ENCODE data around the gene ACP4. TPM values are rescaled to one million over a fixed set of nuclear protein-coding genes. Genes with fewer than 3 reads are reported as not detected.

ACP4 gene
- total RNA-seq, 2 donors from 2014 or later: not detected

DNA sequence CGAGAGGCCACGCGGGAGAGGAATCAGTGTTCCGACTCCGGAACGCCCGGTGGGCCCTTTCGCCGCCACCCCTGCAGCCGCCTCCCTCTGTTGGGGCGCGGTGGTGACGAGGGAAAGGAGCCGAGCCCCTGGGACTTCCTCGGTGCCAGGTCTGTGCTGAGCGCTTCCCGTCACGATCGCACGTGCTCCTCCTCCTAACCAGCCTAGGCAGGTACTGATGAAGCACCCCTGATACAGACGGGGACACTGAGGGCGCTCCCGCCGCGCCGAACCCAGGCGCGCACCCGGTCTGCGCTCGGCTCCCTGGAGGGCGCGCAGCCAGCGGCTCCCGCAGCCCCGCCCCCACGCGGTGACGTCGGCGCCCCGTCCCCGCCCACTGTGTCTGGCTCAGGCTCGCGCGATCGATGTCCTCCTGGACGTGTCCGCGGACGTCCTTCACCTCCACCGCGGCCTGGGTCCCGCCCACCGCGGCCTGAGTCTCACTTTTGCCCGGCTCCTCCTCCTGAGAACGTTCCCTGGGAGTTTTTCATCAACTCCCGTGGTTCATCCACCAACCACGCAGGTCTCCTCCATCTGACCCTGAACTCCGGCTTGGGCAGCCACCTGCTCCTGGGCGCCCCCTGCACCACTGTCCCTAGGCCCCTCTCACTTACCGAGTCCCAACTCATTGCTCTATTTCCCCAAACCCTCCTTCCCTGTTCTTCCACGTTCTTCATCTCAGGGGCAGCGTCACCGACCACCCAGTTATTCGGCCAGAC is 45.7 kb downstream of the ACP4 start:
- peak overlapping the region; percentile 80 for H3K4me3 ChIP-seq (ENCODE audit: low read length)
- WGBS, 2 experiments (ENCODE audit: insufficient coverage in 1 of 2, insufficient read length in 1 of 2): 8 to 9% methylated on average over 23 to 67 of the region's 67 CpGs
- no peaks in the 10 kb centered on the region for H3K9me3 Mint-ChIP-seq
- no peaks in the 10 kb centered on the region for H3K9me3 ChIP-seq (ENCODE audit: control insufficient read depth, low read length)
- H3K27ac ChIP-seq (ENCODE audit: low read depth, low read length): no peak overlapping the region
- peak overlapping the region; percentile 34 for H3K9ac ChIP-seq (ENCODE audit: extremely low read depth, low read length, poor library complexity, severe bottlenecking)
- no peaks in the 10 kb centered on the region for H3K36me3 ChIP-seq (ENCODE audit: control insufficient read depth, insufficient read depth, low read length)
- peak overlapping the region; percentile 72 for H3K4me3 Mint-ChIP-seq
- peaks cover 2% of the 10 kb centered on the region for H3K4me1 Mint-ChIP-seq
- DNase-seq: peak; percentile 91
- H3K27ac Mint-ChIP-seq: peak overlapping the region; percentile 78
- H3K27me3 Mint-ChIP-seq (ENCODE audit: insufficient read depth): peaks cover 73% of the 10 kb centered on the region
- TF ChIP-seq, protein P1, sequence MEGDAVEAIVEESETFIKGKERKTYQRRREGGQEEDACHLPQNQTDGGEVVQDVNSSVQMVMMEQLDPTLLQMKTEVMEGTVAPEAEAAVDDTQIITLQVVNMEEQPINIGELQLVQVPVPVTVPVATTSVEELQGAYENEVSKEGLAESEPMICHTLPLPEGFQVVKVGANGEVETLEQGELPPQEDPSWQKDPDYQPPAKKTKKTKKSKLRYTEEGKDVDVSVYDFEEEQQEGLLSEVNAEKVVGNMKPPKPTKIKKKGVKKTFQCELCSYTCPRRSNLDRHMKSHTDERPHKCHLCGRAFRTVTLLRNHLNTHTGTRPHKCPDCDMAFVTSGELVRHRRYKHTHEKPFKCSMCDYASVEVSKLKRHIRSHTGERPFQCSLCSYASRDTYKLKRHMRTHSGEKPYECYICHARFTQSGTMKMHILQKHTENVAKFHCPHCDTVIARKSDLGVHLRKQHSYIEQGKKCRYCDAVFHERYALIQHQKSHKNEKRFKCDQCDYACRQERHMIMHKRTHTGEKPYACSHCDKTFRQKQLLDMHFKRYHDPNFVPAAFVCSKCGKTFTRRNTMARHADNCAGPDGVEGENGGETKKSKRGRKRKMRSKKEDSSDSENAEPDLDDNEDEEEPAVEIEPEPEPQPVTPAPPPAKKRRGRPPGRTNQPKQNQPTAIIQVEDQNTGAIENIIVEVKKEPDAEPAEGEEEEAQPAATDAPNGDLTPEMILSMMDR (conservative IDR thresholded peaks at IDR 0.05): peak; percentile 36
- peaks cover 26% of the 10 kb centered on the region for H3K27me3 ChIP-seq (ENCODE audit: control insufficient read depth, insufficient read depth, low read length, poor library complexity, severe bottlenecking)
- no peaks in the 10 kb centered on the region for H3K4me1 ChIP-seq (ENCODE audit: control insufficient read depth, insufficient read depth, low read length)
- H3K36me3 Mint-ChIP-seq (ENCODE audit: low read depth): no peaks in the 10 kb centered on the region

DNA sequence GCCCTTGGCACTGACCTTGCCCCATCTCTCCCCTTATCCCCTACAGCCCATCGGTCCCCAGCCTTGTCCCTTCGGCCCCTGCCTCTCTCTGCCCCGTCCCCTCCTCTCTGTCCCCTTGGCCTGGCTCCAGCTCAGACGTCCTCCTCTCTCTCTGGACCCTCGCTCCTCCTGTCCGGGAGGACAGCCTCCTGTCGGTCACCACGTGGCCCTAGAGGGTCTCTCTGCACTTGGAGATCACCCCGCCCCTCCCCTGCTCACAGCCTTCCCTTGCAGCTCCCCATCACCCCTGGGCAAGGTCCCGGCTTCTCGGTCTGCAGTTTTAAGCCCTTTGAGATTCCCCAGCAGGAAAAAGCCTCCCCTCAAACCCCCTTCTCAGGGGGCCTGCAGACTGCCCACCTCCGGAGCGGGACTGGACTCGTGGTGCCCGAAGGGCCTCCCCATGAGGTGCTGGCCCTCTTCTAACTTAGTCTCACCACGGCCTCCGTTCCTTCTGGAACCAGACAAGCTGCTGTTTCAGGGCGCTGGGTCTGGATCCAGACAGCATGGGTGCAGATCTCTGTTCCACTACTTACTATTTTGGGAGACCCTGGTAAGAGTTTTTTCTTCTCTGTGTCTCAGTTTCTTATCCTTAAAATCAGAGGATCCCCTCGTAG is 46.5 kb downstream of the ACP4 start:
- WGBS, 2 experiments (ENCODE audit: insufficient coverage in 1 of 2, insufficient read length in 1 of 2): 75 to 91% methylated on average over 6 to 19 of the region's 19 CpGs
- peak; percentile 63 for DNase-seq

DNA sequence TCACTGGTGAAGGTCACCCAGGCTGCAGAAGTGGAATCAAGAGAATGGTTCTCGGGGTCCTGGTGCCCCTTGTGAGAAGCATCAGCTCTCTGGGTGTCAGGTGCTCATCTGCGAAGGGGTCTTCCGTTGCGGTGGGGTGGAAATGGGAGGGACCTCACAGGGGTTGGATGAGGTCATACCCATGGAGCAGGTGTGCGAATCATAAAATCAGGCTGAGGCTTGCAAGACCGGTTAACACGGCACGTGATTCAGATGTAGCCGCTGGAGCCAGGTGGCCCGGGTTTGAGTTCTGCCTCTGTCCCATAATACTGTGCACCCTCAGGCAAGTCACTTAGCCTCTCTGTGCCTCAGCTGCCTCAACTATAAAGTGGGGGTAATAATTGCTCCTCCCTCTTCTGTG is 47.1 kb downstream of the ACP4 start:
- peaks cover 75% of the 10 kb centered on the region for H3K27me3 Mint-ChIP-seq (ENCODE audit: insufficient read depth)
- TF ChIP-seq, protein P1 (conservative IDR thresholded peaks at IDR 0.05): no peak
- Histone ChIP-seq H3K9me3 (ENCODE audit: control insufficient read depth, low read length) (no peaks in the 10 kb centered on the region), H3K36me3 (ENCODE audit: control insufficient read depth, insufficient read depth, low read length) (no peaks in the 10 kb centered on the region), H3K4me1 (ENCODE audit: control insufficient read depth, insufficient read depth, low read length) (no peaks in the 10 kb centered on the region), H3K27ac (ENCODE audit: low read depth, low read length) (no peak overlapping the region), H3K4me3 (ENCODE audit: low read length) (no peak overlapping the region), H3K27me3 (ENCODE audit: control insufficient read depth, insufficient read depth, low read length, poor library complexity, severe bottlenecking) (peaks cover 39% of the 10 kb centered on the region), H3K9ac (ENCODE audit: extremely low read depth, low read length, poor library complexity, severe bottlenecking) (no peak overlapping the region)
- no peak overlapping the region for H3K27ac Mint-ChIP-seq
- no peaks in the 10 kb centered on the region for H3K9me3 Mint-ChIP-seq
- no peaks in the 10 kb centered on the region for H3K36me3 Mint-ChIP-seq (ENCODE audit: low read depth)
- WGBS, 2 experiments (ENCODE audit: insufficient coverage in 1 of 2, insufficient read length in 1 of 2): 88 to 90% methylated on average over 6 to 10 of the region's 10 CpGs
- peaks cover 2% of the 10 kb centered on the region for H3K4me1 Mint-ChIP-seq
- DNase-seq: no peak
- no peak overlapping the region for H3K4me3 Mint-ChIP-seq

More for the DNA sequence above, 46.5 kb downstream of the ACP4 start:
- no peaks in the 10 kb centered on the region for H3K9me3 ChIP-seq (ENCODE audit: control insufficient read depth, low read length)
- no peaks in the 10 kb centered on the region for H3K9me3 Mint-ChIP-seq
- H3K36me3 Mint-ChIP-seq (ENCODE audit: low read depth): no peaks in the 10 kb centered on the region
- H3K4me1 Mint-ChIP-seq: peaks cover 2% of the 10 kb centered on the region
- peak overlapping the region; percentile 80 for H3K4me3 ChIP-seq (ENCODE audit: low read length)
- no peaks in the 10 kb centered on the region for H3K4me1 ChIP-seq (ENCODE audit: control insufficient read depth, insufficient read depth, low read length)
- no peak overlapping the region for H3K27ac ChIP-seq (ENCODE audit: low read depth, low read length)
- TF ChIP-seq, protein P1 (conservative IDR thresholded peaks at IDR 0.05): no peak
- H3K27me3 ChIP-seq (ENCODE audit: control insufficient read depth, insufficient read depth, low read length, poor library complexity, severe bottlenecking): peaks cover 33% of the 10 kb centered on the region
- no peaks in the 10 kb centered on the region for H3K36me3 ChIP-seq (ENCODE audit: control insufficient read depth, insufficient read depth, low read length)
- peak overlapping the region; percentile 72 for H3K4me3 Mint-ChIP-seq
- peak overlapping the region; percentile 78 for H3K27ac Mint-ChIP-seq
- H3K9ac ChIP-seq (ENCODE audit: extremely low read depth, low read length, poor library complexity, severe bottlenecking): no peak overlapping the region
- peaks cover 73% of the 10 kb centered on the region for H3K27me3 Mint-ChIP-seq (ENCODE audit: insufficient read depth)
